Upper lobe of left lung (tissue), 6 donors: ENCODE data around the gene CAPN2. TPM values are rescaled to one million over a fixed set of nuclear protein-coding genes. Genes with fewer than 3 reads are reported as not detected.

Experiments used
- ATAC-seq, 2 donors: fragments of 200-7000 bp; cut with Tn5 transposase; one replicate each; pipeline ENCODE4 v1.9.1; 2022; ENCODE audit warnings: mild to moderate bottlenecking in 2 of 2, moderate library complexity in 2 of 2; ENCODE audit not compliant: low FRiP score in 2 of 2
- DNase-seq, 2 donors: peaks; one replicate each; pipeline ENCODE4 v3.0.0-alpha.2; 2019 to 2020
- H3K27ac ChIP-seq, 4 donors: fragments of 200-600 bp; sonication (generic); one replicate each; pipeline ENCODE4 v1.5.1; 2016 to 2019
- H3K27me3 ChIP-seq, 4 donors: fragments of 200-600 bp; sonication (generic); one replicate each; pipeline ENCODE4 v1.5.1; 2017 to 2019
- H3K36me3 ChIP-seq, 4 donors: fragments of 200-600 bp; sonication (generic); one replicate each; pipeline ENCODE4 v1.5.1; 2016 to 2019
- H3K4me1 ChIP-seq, 4 donors: fragments of 200-600 bp; sonication (generic); one replicate each; pipeline ENCODE4 v1.5.1; 2018 to 2019
- H3K4me3 ChIP-seq, 4 donors: fragments of 200-600 bp; sonication (generic); one replicate each; pipeline ENCODE4 v1.5.1; 2017 to 2019; ENCODE audit warnings: mild to moderate bottlenecking in 2 of 4, moderate library complexity in 1 of 4
- H3K9me3 ChIP-seq, 4 donors: fragments of 200-600 bp; sonication (generic); one replicate each; pipeline ENCODE4 v1.5.1; 2018 to 2019
- EP300 ChIP-seq, 4 donors: sonication (generic); formaldehyde crosslinking; IDR thresholded peaks; one replicate each; pipeline ENCODE4 v1.5.1; 2017; ENCODE audit warnings: antibody characterized with exemption in 4 of 4, control low read depth in 2 of 4
- POLR2A ChIP-seq, 4 donors: fragments of 450-650 bp; IDR thresholded peaks; one replicate each; pipeline ENCODE4 v1.5.1; 2016 to 2017; ENCODE audit warnings: antibody characterized with exemption in 4 of 4, mild to moderate bottlenecking in 2 of 4
- POLR2AphosphoS5 ChIP-seq, 2 donors: sonication (generic); formaldehyde crosslinking; IDR thresholded peaks; one replicate each; pipeline ENCODE4 v1.5.1; 2017; ENCODE audit warnings: antibody characterized with exemption in 2 of 2
- WGBS, 2 donors: methylation state at CpG; one replicate each; pipeline ENCODE4 v1.1.5; 2017 to 2018; 5-methylcytosine and 5-hydroxymethylcytosine counted together
- total RNA-seq, 6 donors: library from RNA; depleted of rRNA in 4 of 6; stranded (reverse); fragments of >200 nt in 4 of 6; gene quantifications; one replicate each; pipeline versions ENCODE4 v1.1.0 to v1.2.1, GENCODE V29; 2016 to 2021
- TF ChIP-seq, protein P1 (sequence below), 6 experiments: fragments of 450-650 bp in 4 of 6; fragments of 200-600 bp in 2 of 6; sonication (generic) in 2 of 6; IDR thresholded peaks; one replicate each; pipeline ENCODE4 v1.5.1; 2016 to 2019; ENCODE audit warnings: antibody characterized with exemption in 6 of 6
- donor health status: DM: no; HTN: no; CAD: no; lungs with moderate emphysema.
- donor health status: DM: no; HTN: yes; CAD: no; lungs with severe emphysema.

Gene CAPN2
- total RNA-seq, 6 donors from 2014 or later, result 271 to 1,436 (median 427) TPM

DNA sequence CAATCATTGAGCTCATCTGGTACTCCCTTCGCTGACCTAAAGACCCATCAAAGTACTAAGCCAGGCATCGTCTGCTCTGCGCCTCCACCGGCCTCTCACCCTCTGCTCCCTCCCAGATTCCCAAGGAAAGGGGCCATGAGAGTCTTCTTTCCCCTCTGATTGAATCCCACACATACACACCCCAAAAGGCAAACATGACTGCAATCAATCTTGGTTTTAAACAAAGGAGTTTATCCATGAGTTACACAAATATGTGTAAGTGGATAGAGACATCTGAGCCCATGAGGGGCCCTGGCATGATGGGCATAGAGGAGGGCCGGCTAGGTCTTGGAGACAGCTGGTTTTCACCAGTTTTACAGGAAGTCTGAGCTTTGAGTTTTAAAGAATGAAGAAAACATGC is 50.9 kb downstream of the CAPN2 start:
- 93 to 94% methylated on average over 5 of the region's 5 CpGs for WGBS, 2 donors
- Histone ChIP-seq H3K27ac (no peak overlapping the region), H3K4me3 (no peak overlapping the region), H3K36me3 (peaks cover 26 to 86% (median 78%) of the 10 kb centered on the region in 4 donors), H3K9me3 (no peaks in the 10 kb centered on the region), H3K27me3 (no peaks in the 10 kb centered on the region), H3K4me1 (peaks cover 6 to 16% (median 14%) of the 10 kb centered on the region in 4 donors)
- TF ChIP-seq, protein P1, sequence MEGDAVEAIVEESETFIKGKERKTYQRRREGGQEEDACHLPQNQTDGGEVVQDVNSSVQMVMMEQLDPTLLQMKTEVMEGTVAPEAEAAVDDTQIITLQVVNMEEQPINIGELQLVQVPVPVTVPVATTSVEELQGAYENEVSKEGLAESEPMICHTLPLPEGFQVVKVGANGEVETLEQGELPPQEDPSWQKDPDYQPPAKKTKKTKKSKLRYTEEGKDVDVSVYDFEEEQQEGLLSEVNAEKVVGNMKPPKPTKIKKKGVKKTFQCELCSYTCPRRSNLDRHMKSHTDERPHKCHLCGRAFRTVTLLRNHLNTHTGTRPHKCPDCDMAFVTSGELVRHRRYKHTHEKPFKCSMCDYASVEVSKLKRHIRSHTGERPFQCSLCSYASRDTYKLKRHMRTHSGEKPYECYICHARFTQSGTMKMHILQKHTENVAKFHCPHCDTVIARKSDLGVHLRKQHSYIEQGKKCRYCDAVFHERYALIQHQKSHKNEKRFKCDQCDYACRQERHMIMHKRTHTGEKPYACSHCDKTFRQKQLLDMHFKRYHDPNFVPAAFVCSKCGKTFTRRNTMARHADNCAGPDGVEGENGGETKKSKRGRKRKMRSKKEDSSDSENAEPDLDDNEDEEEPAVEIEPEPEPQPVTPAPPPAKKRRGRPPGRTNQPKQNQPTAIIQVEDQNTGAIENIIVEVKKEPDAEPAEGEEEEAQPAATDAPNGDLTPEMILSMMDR (IDR thresholded peaks at IDR 0.05), result no peak
- no peak for TF ChIP-seq POLR2A (IDR thresholded peaks at IDR 0.05)
- TF ChIP-seq POLR2AphosphoS5 (IDR thresholded peaks at IDR 0.05), result no peak
- no peak for TF ChIP-seq EP300 (IDR thresholded peaks at IDR 0.05)
- DNase-seq (no peak), ATAC-seq (no peak)

DNA sequence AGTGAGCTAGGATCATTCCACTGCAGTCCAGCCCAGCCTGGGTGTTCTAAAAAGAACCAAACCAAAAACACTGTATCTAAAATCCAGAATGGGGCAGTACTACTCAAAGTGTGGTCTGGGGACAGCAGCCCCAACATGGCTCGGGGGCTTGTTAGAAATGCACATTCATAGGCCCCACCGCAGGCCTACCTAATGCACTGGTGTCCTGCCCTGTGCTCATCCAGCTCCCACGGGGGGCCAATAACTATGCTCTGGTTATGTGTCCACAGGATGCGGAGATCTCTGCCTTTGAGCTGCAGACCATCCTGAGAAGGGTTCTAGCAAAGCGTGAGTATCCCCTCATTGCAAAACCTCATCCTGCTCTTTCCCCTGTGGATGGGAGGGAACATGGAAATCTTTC is 51.5 kb downstream of the CAPN2 start:
- Histone ChIP-seq H3K4me1 (peaks cover 6 to 16% (median 14%) of the 10 kb centered on the region in 4 donors), H3K36me3 (peaks cover 23 to 80% (median 74%) of the 10 kb centered on the region in 4 donors), H3K4me3 (no peak overlapping the region), H3K9me3 (no peaks in the 10 kb centered on the region), H3K27me3 (no peaks in the 10 kb centered on the region), H3K27ac (no peak overlapping the region)
- peak in 1 of 2 donors; percentile 31 for ATAC-seq
- no peak for DNase-seq
- 92 to 100% methylated on average over 3 to 5 of the region's 5 CpGs for WGBS, 2 donors
- no peak for TF ChIP-seq POLR2AphosphoS5 (IDR thresholded peaks at IDR 0.05)
- TF ChIP-seq, protein P1 (IDR thresholded peaks at IDR 0.05), result no peak
- TF ChIP-seq POLR2A (IDR thresholded peaks at IDR 0.05), result no peak
- TF ChIP-seq EP300 (IDR thresholded peaks at IDR 0.05), result no peak

DNA sequence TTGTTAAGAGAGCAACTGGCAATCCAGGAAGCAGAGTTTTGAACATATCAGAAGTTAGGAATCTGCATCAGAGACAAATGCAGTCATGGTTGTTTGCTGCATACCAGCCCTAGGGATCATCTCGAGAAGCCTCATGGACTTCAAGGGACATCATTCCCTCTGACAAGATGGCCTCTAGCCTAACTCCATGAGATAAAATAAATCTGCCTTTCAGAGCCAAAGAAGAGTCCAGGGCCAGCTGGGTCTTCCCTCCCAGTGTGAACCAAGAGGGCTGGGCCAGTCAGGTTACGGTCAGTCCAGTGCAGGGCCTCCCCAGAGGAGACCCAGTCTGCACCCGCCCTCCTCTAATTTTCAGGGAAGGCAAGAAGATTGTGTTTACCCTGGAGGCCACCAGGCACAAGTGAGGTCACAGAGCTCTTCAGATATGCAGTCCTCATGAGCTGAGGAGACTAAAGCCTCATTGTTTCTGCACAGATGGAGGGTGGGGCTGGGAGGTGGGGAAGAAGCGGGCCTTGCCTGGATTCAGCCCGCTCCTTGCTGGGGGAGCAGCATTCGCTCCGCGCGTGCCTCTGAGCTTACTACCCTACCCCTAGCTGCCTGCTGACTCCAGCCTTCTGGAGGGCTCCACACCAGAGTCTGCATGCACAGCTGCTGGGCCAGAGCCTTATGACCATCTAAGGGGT is 52.8 kb downstream of the CAPN2 start:
- no peaks in the 10 kb centered on the region for H3K27me3 ChIP-seq
- TF ChIP-seq EP300 (IDR thresholded peaks at IDR 0.05) (no peak), POLR2A (IDR thresholded peaks at IDR 0.05) (no peak), POLR2AphosphoS5 (IDR thresholded peaks at IDR 0.05) (no peak)
- TF ChIP-seq, protein P1 (IDR thresholded peaks at IDR 0.05), result no peak
- H3K4me1 ChIP-seq, result peaks cover 6 to 15% (median 13%) of the 10 kb centered on the region in 4 donors
- H3K4me3 ChIP-seq, result no peak overlapping the region
- peak in 1 of 2 donors; percentile 57 for DNase-seq
- no peaks in the 10 kb centered on the region for H3K9me3 ChIP-seq
- ATAC-seq, result peak; percentile 47 to 90
- H3K36me3 ChIP-seq, result peaks cover 25 to 80% (median 73%) of the 10 kb centered on the region in 4 donors
- H3K27ac ChIP-seq, result peak overlapping the region in 1 of 4 donors; percentile 4
- WGBS, 2 donors, result 81 to 83% methylated on average over 8 to 9 of the region's 9 CpGs

DNA sequence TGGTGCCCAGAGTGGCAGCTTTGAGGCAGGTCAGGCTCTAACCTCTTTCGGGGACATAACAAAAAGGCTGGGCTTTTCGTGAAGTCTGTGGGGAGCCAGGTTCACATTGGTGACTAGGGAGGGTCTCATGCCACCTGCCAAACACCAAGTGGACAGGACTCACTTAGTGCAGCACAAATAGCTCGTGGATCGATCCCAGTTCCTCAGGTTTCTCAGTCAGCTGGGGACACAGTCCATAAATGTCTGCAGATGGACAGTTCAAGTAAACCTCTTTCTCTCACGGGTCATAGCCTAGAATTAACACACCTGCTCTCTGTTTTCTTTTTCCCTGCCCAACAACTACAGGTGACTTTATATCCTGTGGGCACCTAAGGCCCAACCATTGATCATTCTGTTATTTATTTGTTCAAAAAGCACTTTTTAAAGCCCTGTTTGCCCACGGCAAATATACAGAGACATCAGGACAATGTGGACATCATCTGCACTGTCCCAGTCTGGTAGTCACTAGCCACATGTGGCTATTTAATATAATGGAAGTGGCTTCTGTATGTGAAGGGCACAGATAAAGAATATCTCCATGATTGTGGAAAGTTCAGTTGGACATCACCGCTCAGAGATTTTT is 53.5 kb downstream of the CAPN2 start:
- Histone ChIP-seq H3K4me3 (no peak overlapping the region), H3K27me3 (no peaks in the 10 kb centered on the region), H3K36me3 (peaks cover 26 to 80% (median 73%) of the 10 kb centered on the region in 4 donors), H3K27ac (no peak overlapping the region), H3K9me3 (no peaks in the 10 kb centered on the region), H3K4me1 (peaks cover 5 to 12% (median 11%) of the 10 kb centered on the region in 4 donors)
- DNase-seq (no peak), ATAC-seq (no peak)
- TF ChIP-seq, protein P1 (IDR thresholded peaks at IDR 0.05), result no peak
- TF ChIP-seq EP300 (IDR thresholded peaks at IDR 0.05), result no peak
- TF ChIP-seq POLR2A (IDR thresholded peaks at IDR 0.05), result no peak
- no peak for TF ChIP-seq POLR2AphosphoS5 (IDR thresholded peaks at IDR 0.05)
- 86 to 97% methylated on average over 4 to 7 of the region's 7 CpGs for WGBS, 2 donors
